NCI-H1105 treated with DMSO at 0.1 percent for 48 hours (cell line): Measurements from ENCODE around the gene LY86.
A peak's percentile ranks its signal among the peaks of the same experiment; 100 is the strongest.

ENCODE experiments used
- DNase-seq: peaks from one replicate; lab custom pipeline; 2025; lab: John Stamatoyannopoulos, UW

LY86 gene

GRCh38 chr6:6623553-6623952 lies 35.0 kb downstream of the LY86 start:
- DNase-seq: no peak

GRCh38 chr6:6624269-6624990 lies 35.9 kb downstream of the LY86 start:
- DNase-seq: no peak

- DNase-seq: no peak
Measured at GRCh38 chr6:6626187-6626586, 37.7 kb downstream of the LY86 start.

GRCh38 chr6:6629402-6629801 lies 40.9 kb downstream of the LY86 start:
- DNase-seq: no peak

GRCh38 chr6:6631053-6631452 lies 42.5 kb downstream of the LY86 start:
- DNase-seq: no peak

GRCh38 chr6:6631534-6632276 lies 43.2 kb downstream of the LY86 start:
- peak; percentile 17 for DNase-seq

- DNase-seq: no peak
Measured at GRCh38 chr6:6633898-6634734, 45.6 kb downstream of the LY86 start.

- DNase-seq: no peak
Measured at GRCh38 chr6:6634735-6635075, 46.2 kb downstream of the LY86 start.

- no peak for DNase-seq
Measured at GRCh38 chr6:6635291-6635690, 46.8 kb downstream of the LY86 start.

- DNase-seq: no peak
Measured at GRCh38 chr6:6635869-6636268, 47.3 kb downstream of the LY86 start.

- no peak for DNase-seq
Measured at GRCh38 chr6:6639572-6639971, 51.1 kb downstream of the LY86 start.

- no peak for DNase-seq
Measured at GRCh38 chr6:6640926-6641325, 52.4 kb downstream of the LY86 start.

GRCh38 chr6:6643398-6643797 lies 54.9 kb downstream of the LY86 start:
- no peak for DNase-seq

GRCh38 chr6:6645261-6645917 lies 56.9 kb downstream of the LY86 start:
- no peak for DNase-seq

GRCh38 chr6:6646384-6646783 lies 57.9 kb downstream of the LY86 start:
- DNase-seq: no peak

- no peak for DNase-seq
Measured at GRCh38 chr6:6646859-6647258, 58.3 kb downstream of the LY86 start.

GRCh38 chr6:6648692-6649343 lies 60.3 kb downstream of the LY86 start:
- no peak for DNase-seq

- no peak for DNase-seq
Measured at GRCh38 chr6:6649824-6650349, 61.4 kb downstream of the LY86 start.

- DNase-seq: no peak
Measured at GRCh38 chr6:6650839-6651238, 62.3 kb downstream of the LY86 start.

GRCh38 chr6:6651335-6651734 lies 62.8 kb downstream of the LY86 start:
- DNase-seq: no peak

GRCh38 chr6:6652932-6653331 lies 64.4 kb downstream of the LY86 start:
- no peak for DNase-seq
